ENCODE data around the gene CACUL1.

- TF ChIP-seq POLR2A (IDR thresholded peaks at IDR 0.05) (no peak), CTCF (IDR thresholded peaks at IDR 0.05) (no peak)
Measured at GRCh38 chr10:118768041-118768919, 13.5 kb upstream of the CACUL1 start.

Data from breast epithelium (tissue), 3 donors.